ENCODE data around the gene CDHR2. TPM values are rescaled to one million over a fixed set of nuclear protein-coding genes. Genes with fewer than 3 reads are reported as not detected.

The CDHR2 gene
- polyA plus RNA-seq, 3 donors from 2014 or later: not detected

GRCh38 chr5:176608937-176609723, 60.0 kb downstream of the CDHR2 start:
- Mint-ChIP-seq H3K27me3 (ENCODE audit: low read depth in 3 of 3) (peaks cover 7 to 26% (median 20%) of the 10 kb centered on the region in 3 donors), H3K9me3 (peaks cover 0 to 1% (median 0%) of the 10 kb centered on the region in 6 donors), H3K36me3 (no peaks in the 10 kb centered on the region), H3K4me3 (peak overlapping the region; percentile 85 to 94 (median 87)), H3K4me1 (peaks cover 10 to 15% of the 10 kb centered on the region in 2 donors), H3K27ac (peak overlapping the region in 5 of 6 donors; percentile 20 to 75 (median 52))
- DNase-seq: no peak

- Mint-ChIP-seq H3K27me3 (ENCODE audit: low read depth in 3 of 3) (peaks cover 8 to 28% (median 21%) of the 10 kb centered on the region in 3 donors), H3K27ac (peak within 1 kb of the TSS in 5 of 6 donors; percentile 20 to 75 (median 52)), H3K36me3 (no peaks in the 10 kb centered on the region), H3K4me1 (peaks cover 10 to 15% of the 10 kb centered on the region in 2 donors), H3K4me3 (peak within 1 kb of the TSS; percentile 85 to 94 (median 87)), H3K9me3 (peaks cover 0 to 1% (median 0%) of the 10 kb centered on the region in 6 donors)
- peak; percentile 60 to 65 (median 64) for DNase-seq
These were observed 60.7 kb downstream of the CDHR2 start, which contains the start of gene GPRIN1 for GRCh38 chr5:176609724-176610434. TSS of gene GPRIN1 (minus strand) at chr5:176610156. CDS start at chr5:176599834, 10,322 bp downstream.

- Mint-ChIP-seq H3K4me1 (peaks cover 10 to 15% of the 10 kb centered on the region in 2 donors), H3K27me3 (ENCODE audit: low read depth in 3 of 3) (peaks cover 9 to 28% (median 22%) of the 10 kb centered on the region in 3 donors), H3K4me3 (peak overlapping the region; percentile 74 to 82 (median 78)), H3K9me3 (peaks cover 0 to 1% (median 0%) of the 10 kb centered on the region in 6 donors), H3K36me3 (no peaks in the 10 kb centered on the region), H3K27ac (no peak overlapping the region)
- DNase-seq: no peak
These were observed 61.3 kb downstream of the CDHR2 start for GRCh38 chr5:176610435-176610773.

GRCh38 chr5:176611435-176611834, 62.3 kb downstream of the CDHR2 start:
- H3K27ac Mint-ChIP-seq: no peak overlapping the region
- peak overlapping the region; percentile 1 to 70 (median 50) for H3K4me3 Mint-ChIP-seq
- H3K4me1 Mint-ChIP-seq: peaks cover 10 to 15% of the 10 kb centered on the region in 2 donors
- peak; percentile 47 to 58 (median 57) for DNase-seq
- H3K36me3 Mint-ChIP-seq: no peaks in the 10 kb centered on the region
- peaks cover 15 to 28% (median 25%) of the 10 kb centered on the region in 3 donors for H3K27me3 Mint-ChIP-seq (ENCODE audit: low read depth in 3 of 3)
- peaks cover 0 to 1% (median 0%) of the 10 kb centered on the region in 6 donors for H3K9me3 Mint-ChIP-seq

- Mint-ChIP-seq H3K27me3 (ENCODE audit: low read depth in 3 of 3) (peaks cover 15 to 28% (median 25%) of the 10 kb centered on the region in 3 donors), H3K27ac (no peak overlapping the region), H3K4me1 (peaks cover 10 to 15% of the 10 kb centered on the region in 2 donors), H3K9me3 (peaks cover 0 to 1% (median 0%) of the 10 kb centered on the region in 6 donors), H3K36me3 (no peaks in the 10 kb centered on the region), H3K4me3 (peak overlapping the region in 3 of 5 donors; percentile 7 to 64 (median 9))
- no peak for DNase-seq
These were observed 62.9 kb downstream of the CDHR2 start for GRCh38 chr5:176612008-176612407.

GRCh38 chr5:176612855-176613254, 63.7 kb downstream of the CDHR2 start:
- Mint-ChIP-seq H3K36me3 (peaks cover 0 to 3% (median 0%) of the 10 kb centered on the region in 3 donors), H3K4me3 (no peak overlapping the region)

GRCh38 chr5:176614805-176615478, 65.8 kb downstream of the CDHR2 start:
- Mint-ChIP-seq H3K4me1 (peaks cover 6 to 17% of the 10 kb centered on the region in 2 donors), H3K4me3 (no peak overlapping the region), H3K27ac (no peak overlapping the region), H3K9me3 (no peaks in the 10 kb centered on the region), H3K36me3 (peaks cover 0 to 3% (median 0%) of the 10 kb centered on the region in 3 donors), H3K27me3 (ENCODE audit: low read depth in 3 of 3) (peaks cover 11 to 33% (median 24%) of the 10 kb centered on the region in 3 donors)
- DNase-seq: no peak

More at GRCh38 chr5:176612855-176613254, 63.7 kb downstream of the CDHR2 start:
- no peak for DNase-seq
- peaks cover 0 to 1% (median 0%) of the 10 kb centered on the region in 6 donors for H3K9me3 Mint-ChIP-seq
- H3K27ac Mint-ChIP-seq: no peak overlapping the region
- peaks cover 10 to 15% of the 10 kb centered on the region in 2 donors for H3K4me1 Mint-ChIP-seq
- H3K27me3 Mint-ChIP-seq (ENCODE audit: low read depth in 3 of 3): peaks cover 15 to 31% (median 28%) of the 10 kb centered on the region in 3 donors

GRCh38 chr5:176616511-176616910, 67.4 kb downstream of the CDHR2 start:
- no peak overlapping the region for H3K4me3 Mint-ChIP-seq
- DNase-seq: no peak
- H3K36me3 Mint-ChIP-seq: peaks cover 0 to 3% (median 0%) of the 10 kb centered on the region in 3 donors
- H3K27ac Mint-ChIP-seq: no peak overlapping the region
- no peaks in the 10 kb centered on the region for H3K9me3 Mint-ChIP-seq
- peaks cover 9 to 25% of the 10 kb centered on the region in 2 donors for H3K4me1 Mint-ChIP-seq
- H3K27me3 Mint-ChIP-seq (ENCODE audit: low read depth in 3 of 3): peaks cover 16 to 37% (median 24%) of the 10 kb centered on the region in 3 donors

- peak in 1 of 3 donors; percentile 11 for DNase-seq
- Mint-ChIP-seq H3K4me1 (peaks cover 9 to 30% of the 10 kb centered on the region in 2 donors), H3K27ac (no peak overlapping the region), H3K36me3 (peaks cover 0 to 3% (median 0%) of the 10 kb centered on the region in 3 donors), H3K4me3 (peak overlapping the region; percentile 47 to 71 (median 60)), H3K27me3 (ENCODE audit: low read depth in 3 of 3) (peaks cover 19 to 27% (median 26%) of the 10 kb centered on the region in 3 donors), H3K9me3 (no peaks in the 10 kb centered on the region)
These were observed 69.6 kb downstream of the CDHR2 start for GRCh38 chr5:176618783-176619182.

GRCh38 chr5:176619203-176619568, 70.0 kb downstream of the CDHR2 start:
- H3K9me3 Mint-ChIP-seq: no peaks in the 10 kb centered on the region
- H3K36me3 Mint-ChIP-seq: peaks cover 0 to 3% (median 0%) of the 10 kb centered on the region in 3 donors
- H3K27ac Mint-ChIP-seq: no peak overlapping the region
- peak overlapping the region; percentile 47 to 71 (median 60) for H3K4me3 Mint-ChIP-seq
- DNase-seq: peak; percentile 77 to 81 (median 80)
- H3K4me1 Mint-ChIP-seq: peaks cover 9 to 30% of the 10 kb centered on the region in 2 donors
- peaks cover 18 to 27% (median 23%) of the 10 kb centered on the region in 3 donors for H3K27me3 Mint-ChIP-seq (ENCODE audit: low read depth in 3 of 3)

- peaks cover 17 to 28% (median 22%) of the 10 kb centered on the region in 3 donors for H3K27me3 Mint-ChIP-seq (ENCODE audit: low read depth in 3 of 3)
- peaks cover 9 to 30% of the 10 kb centered on the region in 2 donors for H3K4me1 Mint-ChIP-seq
- no peak for DNase-seq
- H3K9me3 Mint-ChIP-seq: no peaks in the 10 kb centered on the region
- H3K4me3 Mint-ChIP-seq: peak overlapping the region; percentile 65 to 82 (median 72)
- peaks cover 0 to 3% (median 0%) of the 10 kb centered on the region in 3 donors for H3K36me3 Mint-ChIP-seq
- no peak overlapping the region for H3K27ac Mint-ChIP-seq
These were observed 70.6 kb downstream of the CDHR2 start for GRCh38 chr5:176619569-176620332.

GRCh38 chr5:176620333-176620981, 71.3 kb downstream of the CDHR2 start:
- no peaks in the 10 kb centered on the region for H3K9me3 Mint-ChIP-seq
- no peak overlapping the region for H3K27ac Mint-ChIP-seq
- H3K4me1 Mint-ChIP-seq: peaks cover 9 to 30% of the 10 kb centered on the region in 2 donors
- H3K4me3 Mint-ChIP-seq: peak overlapping the region; percentile 65 to 82 (median 72)
- peak in 1 of 3 donors; percentile 12 for DNase-seq
- H3K36me3 Mint-ChIP-seq: peaks cover 0 to 3% (median 0%) of the 10 kb centered on the region in 3 donors
- peaks cover 19 to 27% (median 22%) of the 10 kb centered on the region in 3 donors for H3K27me3 Mint-ChIP-seq (ENCODE audit: low read depth in 3 of 3)
